OCI-LY1 (cell line): ENCODE measurements around the gene AEBP1.
A peak's percentile ranks its signal among the peaks of the same experiment; 100 is the strongest.

Experiments
- H2AFZ ChIP-seq: fragments of 200-600 bp; sonication (generic), shearing (Covaris generic); 2 replicates; pipeline ENCODE4 v1.6.0; 2014; ENCODE audit warnings: antibody characterized with exemption, mild to moderate bottlenecking, low read length
- H3F3A ChIP-seq: fragments of 200-600 bp; sonication (generic), shearing (Covaris generic); 2 replicates; pipeline ENCODE4 v1.6.0; 2014; ENCODE audit warnings: mild to moderate bottlenecking, antibody characterized with exemption, low read length, moderate library complexity; ENCODE audit not compliant: insufficient read depth
- H3K27ac ChIP-seq: fragments of 200-600 bp; sonication (generic); 2 replicates; pipeline ENCODE4 v1.5.1; 2014; ENCODE audit warnings: low read length, mixed run types, mild to moderate bottlenecking, low read depth; ENCODE audit not compliant: poor library complexity, severe bottlenecking
- H3K27me3 ChIP-seq: fragments of 200-600 bp; sonication (generic); 2 replicates; pipeline ENCODE4 v1.6.0; 2014; ENCODE audit warnings: antibody characterized with exemption, mild to moderate bottlenecking, low read length, moderate library complexity; ENCODE audit not compliant: insufficient read depth
- H3K36me3 ChIP-seq: fragments of 200-600 bp; sonication (generic); 2 replicates; pipeline ENCODE4 v1.6.1; 2014; ENCODE audit warnings: mild to moderate bottlenecking, antibody characterized with exemption, low read length, moderate library complexity, mixed read lengths; ENCODE audit not compliant: insufficient read depth
- H3K4me1 ChIP-seq: fragments of 200-600 bp; sonication (generic); 2 replicates; pipeline ENCODE4 v1.5.1; 2014; ENCODE audit warnings: mild to moderate bottlenecking, low read length, moderate library complexity; ENCODE audit not compliant: insufficient read depth, severe bottlenecking
- H3K4me2 ChIP-seq: fragments of 200-600 bp; sonication (generic), shearing (Covaris generic); 2 replicates; pipeline ENCODE4 v1.6.1; 2014; ENCODE audit warnings: low read length
- H3K4me3 ChIP-seq: fragments of 200-600 bp; sonication (generic); 2 replicates; pipeline ENCODE4 v1.5.1; 2014; ENCODE audit warnings: low read length, low read depth, mild to moderate bottlenecking, mixed read lengths; ENCODE audit not compliant: poor library complexity, severe bottlenecking
- H3K79me2 ChIP-seq: fragments of 200-600 bp; shearing (Covaris generic); 2 replicates; pipeline ENCODE4 v1.6.1; 2016; ENCODE audit warnings: mixed run types, low read length, mixed read lengths; ENCODE audit not compliant: insufficient read depth
- H3K9ac ChIP-seq: fragments of 200-600 bp; sonication (generic), shearing (Covaris generic); 2 replicates; pipeline ENCODE4 v1.6.1; 2014; ENCODE audit warnings: mild to moderate bottlenecking, low read length, mixed read lengths
- H3K9me2 ChIP-seq: fragments of 200-600 bp; sonication (generic), shearing (Covaris generic); 2 replicates; pipeline ENCODE4 v1.6.1; 2014; ENCODE audit warnings: low read depth, mild to moderate bottlenecking, low read length, mixed read lengths
- H3K9me3 ChIP-seq: fragments of 200-600 bp; shearing (Covaris generic); 2 replicates; pipeline ENCODE4 v1.6.1; 2014; ENCODE audit warnings: low read length, mixed read lengths
- H4K20me1 ChIP-seq: fragments of 200-600 bp; sonication (generic), shearing (Covaris generic); 2 replicates; pipeline ENCODE4 v1.6.0; 2016; ENCODE audit warnings: mild to moderate bottlenecking, low read length; ENCODE audit not compliant: insufficient read depth
- CTCF ChIP-seq: fragments of 200-600 bp; sonication (generic), shearing (Covaris generic); IDR thresholded peaks from 2 replicates; pipeline ENCODE4 v1.5.1; 2017; ENCODE audit warnings: mild to moderate bottlenecking, antibody characterized with exemption, low read length, moderate library complexity, mixed read lengths
- EZH2 ChIP-seq: fragments of 200-600 bp; sonication (generic), shearing (Covaris generic); IDR thresholded peaks from 2 replicates; pipeline ENCODE4 v1.8.0; 2017; ENCODE audit warnings: borderline replicate concordance, mixed run types, mild to moderate bottlenecking, antibody characterized with exemption, low read length, moderate library complexity, mixed read lengths

AEBP1 gene

GRCh38 chr7:44078521-44078920 is 25.6 kb upstream of the AEBP1 start:
- peaks cover 4% of the 10 kb centered on the region; the same call in 1 of the 2 replicates for H3F3A ChIP-seq
- peak overlapping the region; percentile 20; the same call in 1 of the 2 replicates for H3K9ac ChIP-seq
- no peaks in the 10 kb centered on the region for H3K27me3 ChIP-seq
- H3K4me1 ChIP-seq, result peaks cover 39% of the 10 kb centered on the region
- no peaks in the 10 kb centered on the region for H3K9me3 ChIP-seq
- H3K79me2 ChIP-seq, result no peaks in the 10 kb centered on the region
- no peak overlapping the region for H3K4me3 ChIP-seq
- no peak overlapping the region for H3K4me2 ChIP-seq
- peaks cover 82% of the 10 kb centered on the region for H3K36me3 ChIP-seq
- no peaks in the 10 kb centered on the region for H4K20me1 ChIP-seq
- H3K9me2 ChIP-seq, result no peaks in the 10 kb centered on the region
- H2AFZ ChIP-seq, result no peak overlapping the region
- TF ChIP-seq EZH2 (no peak), CTCF (no peak)
- peak overlapping the region; percentile 28 for H3K27ac ChIP-seq

DNA sequence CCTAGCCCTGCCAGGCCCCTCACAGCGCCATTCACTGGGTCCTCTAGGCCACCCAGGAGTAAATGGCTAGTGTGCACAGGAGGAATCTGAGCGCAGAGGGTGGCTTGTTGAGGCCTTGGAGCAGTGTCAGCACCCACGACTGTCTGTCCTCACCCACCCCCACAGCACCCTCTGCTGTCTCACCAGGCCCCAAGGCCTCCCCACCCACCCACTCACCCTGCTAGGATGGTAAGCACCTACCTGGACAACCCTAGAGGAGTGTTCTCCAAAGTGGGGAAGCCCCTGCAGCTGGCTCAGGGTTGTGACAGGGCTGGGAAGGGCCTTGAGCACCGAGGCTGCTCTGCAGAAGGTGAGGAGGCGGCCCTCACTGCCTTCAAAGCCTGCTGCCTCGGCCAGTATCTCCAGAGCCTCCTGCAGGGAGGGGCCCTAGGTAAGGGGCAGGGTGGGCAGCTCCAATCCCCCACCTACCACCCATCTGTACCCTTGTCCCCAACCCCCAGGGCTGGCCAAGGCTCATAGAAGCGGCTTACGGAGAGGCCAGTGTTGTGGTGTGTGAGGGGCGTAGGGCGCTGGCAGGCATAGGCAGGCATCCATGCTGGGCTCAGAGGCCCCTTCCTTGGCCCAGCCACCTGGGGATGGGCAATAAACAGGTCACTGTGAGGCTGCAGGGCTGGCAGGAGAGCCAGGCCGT is 24.7 kb upstream of the AEBP1 start:
- H3K9me3 ChIP-seq, result no peaks in the 10 kb centered on the region
- H4K20me1 ChIP-seq, result no peaks in the 10 kb centered on the region
- no peak overlapping the region for H2AFZ ChIP-seq
- no peaks in the 10 kb centered on the region for H3K79me2 ChIP-seq
- H3K4me1 ChIP-seq, result peaks cover 48% of the 10 kb centered on the region
- H3K9ac ChIP-seq, result peak overlapping the region; percentile 87; the same call in 1 of the 2 replicates
- peak overlapping the region; percentile 76 for H3K27ac ChIP-seq
- H3K36me3 ChIP-seq, result peaks cover 72% of the 10 kb centered on the region
- H3K4me2 ChIP-seq, result peak overlapping the region; percentile 92; the same call in 1 of the 2 replicates
- TF ChIP-seq EZH2, result no peak
- TF ChIP-seq CTCF, result no peak
- no peaks in the 10 kb centered on the region for H3K27me3 ChIP-seq
- peaks cover 13% of the 10 kb centered on the region for H3F3A ChIP-seq
- H3K9me2 ChIP-seq, result no peaks in the 10 kb centered on the region
- H3K4me3 ChIP-seq, result no peak overlapping the region

GRCh38 chr7:44080118-44080517 is 24.0 kb upstream of the AEBP1 start:
- Histone ChIP-seq H3K9ac (peak overlapping the region; percentile 87; the same call in 1 of the 2 replicates), H3K4me1 (peaks cover 55% of the 10 kb centered on the region), H3K4me3 (peak overlapping the region; percentile 83), H3K4me2 (peak overlapping the region; percentile 92), H3K36me3 (peaks cover 66% of the 10 kb centered on the region), H3F3A (peaks cover 17% of the 10 kb centered on the region), H3K9me3 (no peaks in the 10 kb centered on the region), H3K27ac (peak overlapping the region; percentile 76), H3K27me3 (no peaks in the 10 kb centered on the region), H2AFZ (no peak overlapping the region), H3K79me2 (no peaks in the 10 kb centered on the region), H4K20me1 (no peaks in the 10 kb centered on the region), H3K9me2 (no peaks in the 10 kb centered on the region)
- TF ChIP-seq EZH2 (no peak), CTCF (no peak)
